Measurements from ENCODE around the gene SRSF5. TPM values are rescaled to one million over a fixed set of nuclear protein-coding genes. Genes with fewer than 3 reads are reported as not detected.
"Not testable (repeated sequence)": the region's sequence is repeated elsewhere in the genome, so short reads cannot be mapped to it uniquely, and the experiment has no call there.

The SRSF5 gene
- polyA plus RNA-seq, 3 donors, result 667 to 833 (median 704) TPM

GRCh38 chr14:69796797-69797500, 30.0 kb downstream of the SRSF5 start, which contains the start of gene SLC10A1:
SLC10A1 (minus strand) TSS chr14:69797241; CDS start chr14:69797155, 86 bp downstream.
- no peak for DNase-seq

DNA sequence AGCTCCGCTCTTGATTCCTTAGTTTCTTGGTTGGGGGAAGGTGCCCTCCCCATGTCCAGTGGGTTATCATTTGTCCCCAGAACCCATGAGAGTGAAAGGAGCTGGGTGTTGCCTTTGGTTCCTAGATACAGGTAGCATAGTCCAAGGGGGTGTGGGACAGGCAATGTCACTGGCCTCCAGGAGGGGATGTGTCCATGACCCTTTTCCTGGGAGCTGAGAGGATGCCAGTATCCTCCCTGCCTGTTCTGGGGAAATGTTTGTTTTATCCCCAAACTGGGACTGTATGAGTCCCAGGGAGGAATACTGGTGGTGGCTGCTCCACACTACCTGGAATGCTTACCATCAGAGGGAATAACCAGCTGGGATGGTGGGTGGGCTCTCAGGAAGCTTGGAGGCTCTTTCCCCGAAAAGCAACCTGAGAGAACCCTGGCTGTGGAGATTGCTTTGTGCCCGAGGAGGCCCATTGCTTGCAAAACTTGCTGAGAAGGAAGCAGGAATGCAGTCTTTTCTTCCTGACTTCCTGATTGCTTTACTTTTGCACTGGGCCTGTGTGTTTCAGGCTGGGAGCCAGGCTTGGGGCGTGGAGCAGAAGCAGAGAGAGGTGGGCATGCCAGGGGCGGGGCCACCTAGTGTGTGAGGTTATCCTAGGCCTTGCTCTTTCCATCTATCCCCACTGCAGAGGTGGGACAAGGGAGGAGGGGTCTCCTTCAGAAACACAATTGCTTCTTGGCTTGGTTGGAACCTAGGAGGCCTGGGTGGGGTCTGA, 30.8 kb downstream of the SRSF5 start:
- DNase-seq, result no peak

DNA sequence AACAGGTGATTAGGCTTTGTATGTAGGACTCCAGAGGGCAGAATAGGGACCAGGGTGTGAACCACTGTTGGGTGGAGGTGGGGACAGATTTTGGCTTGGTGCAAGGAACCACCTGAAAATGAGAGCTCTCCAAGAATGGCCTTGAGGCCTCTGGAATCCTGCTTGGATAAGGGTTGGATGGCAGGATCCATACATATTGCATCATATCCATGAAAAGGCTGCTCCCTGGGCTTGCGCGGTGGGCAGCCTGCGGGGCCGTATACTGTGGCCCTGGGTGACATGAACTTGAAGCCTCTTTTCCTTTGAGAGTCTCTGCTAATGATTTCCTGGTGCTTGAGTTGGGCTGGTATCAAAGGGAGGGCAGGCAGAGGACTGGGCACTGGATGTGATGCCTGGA, 31.4 kb downstream of the SRSF5 start:
- no peak for DNase-seq

- DNase-seq, result no peak
Observed at GRCh38 chr14:69803753-69804152, 36.8 kb downstream of the SRSF5 start.

DNA sequence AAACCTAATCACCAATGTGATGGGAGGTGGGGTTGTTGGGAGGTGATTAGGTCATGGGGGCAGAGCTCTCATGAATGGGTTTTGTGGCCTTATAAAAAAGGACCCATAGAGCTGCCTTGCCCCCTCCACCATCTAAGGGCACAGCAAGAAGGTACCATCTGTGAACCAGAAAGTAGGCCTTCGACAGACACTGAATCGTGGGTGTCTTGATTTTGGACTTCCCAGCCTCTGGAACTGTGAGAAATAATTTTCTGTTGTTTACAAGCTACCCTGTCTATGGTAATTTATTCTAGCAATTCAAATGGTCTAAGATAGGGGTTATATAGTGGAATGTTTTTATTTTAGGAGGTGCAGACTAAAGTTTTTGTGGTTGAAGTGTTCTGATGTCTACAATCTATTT, 38.0 kb downstream of the SRSF5 start:
- no peak for DNase-seq

GRCh38 chr14:69807192-69807591, 40.2 kb downstream of the SRSF5 start:
- no peak for DNase-seq

DNA sequence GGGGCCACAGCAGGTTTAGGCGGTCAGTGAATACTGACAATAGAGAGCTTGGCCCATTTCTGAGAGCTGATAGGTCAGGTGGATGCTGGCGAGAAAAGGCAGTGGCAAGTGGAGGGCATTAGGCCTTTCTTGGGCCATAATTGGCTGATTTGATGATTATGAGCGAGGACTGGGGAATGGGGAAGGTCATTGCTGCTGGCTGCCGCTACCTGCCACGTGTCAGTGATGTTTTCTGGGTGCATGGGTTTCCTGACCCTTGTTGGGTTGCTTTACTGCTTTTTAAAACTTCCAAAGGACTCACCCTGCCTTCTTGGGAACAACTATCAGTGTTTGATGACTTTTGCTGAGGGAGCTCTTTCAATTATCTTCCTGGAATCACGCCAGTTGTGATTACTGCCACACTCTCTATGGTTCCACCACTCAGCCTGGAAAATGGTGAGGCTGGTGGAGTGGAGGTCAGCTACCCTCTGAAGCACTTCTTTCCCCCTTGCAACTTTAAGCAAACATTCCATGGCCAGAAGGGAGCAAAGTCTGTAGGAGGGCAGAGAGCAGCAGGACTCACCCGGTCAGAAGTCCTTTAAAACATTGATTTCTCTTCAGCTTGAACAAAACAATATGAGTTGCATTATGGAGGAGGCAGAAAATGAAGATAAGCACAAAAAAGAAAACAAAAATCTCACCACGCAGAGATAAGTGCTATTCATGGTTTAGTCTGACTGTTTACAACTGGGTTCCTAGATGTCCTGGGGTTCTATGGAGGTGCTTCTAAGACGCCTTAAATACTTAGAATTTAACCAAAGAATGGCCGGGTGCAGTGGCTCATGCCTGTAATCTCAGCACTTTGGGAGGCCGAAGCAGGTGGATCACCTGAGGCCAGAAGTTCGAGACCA, 42.2 kb downstream of the SRSF5 start:
- DNase-seq, result no peak

DNA sequence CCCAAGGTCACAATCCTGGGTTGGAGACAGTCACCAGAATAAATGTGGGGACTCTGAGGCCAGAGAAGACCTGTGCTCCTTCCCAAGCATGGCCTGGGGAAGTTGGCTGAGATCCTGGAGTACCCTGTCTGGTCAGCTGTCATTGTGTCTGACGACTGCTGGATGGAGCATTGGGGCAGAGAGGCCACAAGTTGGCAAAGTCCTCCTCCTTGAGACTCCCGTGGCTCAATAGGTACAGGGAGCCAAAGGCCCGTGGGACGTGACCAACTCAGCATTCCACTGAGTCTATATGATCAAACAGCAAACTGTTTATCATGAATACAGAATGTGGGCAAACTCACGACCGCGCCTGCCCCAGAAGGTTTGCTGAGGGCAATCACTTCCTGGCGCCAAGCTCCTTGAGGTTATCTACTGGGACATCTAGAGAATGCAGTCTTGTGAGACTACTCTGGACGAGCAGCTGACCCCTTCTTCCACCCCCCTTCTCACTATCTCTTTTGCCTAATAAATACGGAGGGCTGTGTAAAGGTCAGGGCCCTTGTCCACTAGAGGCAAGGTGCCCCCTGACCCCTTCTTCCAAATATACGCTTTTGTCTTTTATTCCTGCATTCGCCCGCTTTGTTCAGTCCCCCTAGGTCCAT, 44.4 kb downstream of the SRSF5 start:
- DNase-seq, result no peak

- no peak for DNase-seq
Observed at GRCh38 chr14:69811868-69812252, 44.9 kb downstream of the SRSF5 start.

DNA sequence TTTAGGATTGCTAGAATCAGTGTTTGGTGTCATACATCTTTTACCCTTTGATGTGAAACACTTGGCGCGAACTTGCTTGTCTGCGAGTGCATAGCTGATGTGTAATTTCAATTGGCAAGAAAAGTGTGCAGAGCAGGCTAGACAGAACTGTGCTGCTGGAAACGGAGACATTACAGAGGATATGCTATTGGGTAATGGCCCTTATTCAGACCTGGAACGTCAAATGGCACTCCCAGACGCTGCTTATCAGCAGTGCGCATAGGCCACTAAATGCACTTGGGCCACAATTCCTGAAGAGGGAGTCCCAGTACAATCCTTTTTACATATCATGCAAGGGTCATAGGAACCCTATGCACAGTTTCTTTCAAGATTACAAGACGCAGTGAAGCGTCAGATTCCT, 45.8 kb downstream of the SRSF5 start:
- no peak for DNase-seq

DNA sequence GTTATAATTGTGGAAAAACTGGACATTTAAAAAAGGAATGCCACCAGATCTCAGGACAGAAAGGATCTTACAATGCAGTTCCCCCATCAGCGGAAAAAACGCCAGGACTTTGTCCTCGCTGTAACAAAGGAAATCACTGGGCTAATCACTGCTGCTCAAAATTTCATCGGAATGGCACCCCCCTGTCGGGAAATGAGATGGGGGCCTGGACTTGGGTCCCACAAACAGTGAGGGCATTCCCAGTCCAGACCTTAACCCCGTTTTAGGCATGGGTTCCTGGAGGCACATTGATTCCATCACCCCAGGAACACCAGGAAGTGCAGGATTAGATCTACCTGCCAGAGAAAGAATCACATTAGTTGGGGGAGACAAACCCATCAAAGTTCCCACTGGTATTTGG, 46.4 kb downstream of the SRSF5 start:
- not testable (repeated sequence) for DNase-seq

- no peak for DNase-seq
Observed at GRCh38 chr14:69814397-69814796, 47.5 kb downstream of the SRSF5 start.

GRCh38 chr14:69815556-69815955, 48.6 kb downstream of the SRSF5 start:
- no peak for DNase-seq

- no peak for DNase-seq
Observed at GRCh38 chr14:69816216-69816615, 49.3 kb downstream of the SRSF5 start.

DNA sequence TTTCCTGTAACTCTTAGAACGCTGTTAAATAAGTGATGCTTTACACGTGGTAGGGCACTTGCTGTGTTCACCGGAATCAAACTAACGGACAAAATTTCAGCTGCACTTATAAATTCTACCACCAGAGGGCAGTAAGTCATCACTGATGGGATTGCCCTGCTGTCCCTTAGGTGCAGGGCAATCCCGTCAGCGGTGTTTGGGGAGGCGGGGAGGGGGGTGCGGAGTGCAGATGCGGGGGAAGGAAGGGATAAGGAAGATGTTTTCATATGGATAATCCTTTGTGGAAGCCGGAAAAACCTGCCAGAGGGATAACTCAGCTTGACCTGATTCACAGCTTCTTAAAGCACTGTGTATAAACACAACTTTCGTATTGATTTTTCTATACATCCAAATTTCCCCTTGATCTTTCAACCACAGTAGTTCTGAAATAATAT, 51.8 kb downstream of the SRSF5 start:
- peak; percentile 66 for DNase-seq

GRCh38 chr14:69819607-69820006, 52.7 kb downstream of the SRSF5 start:
- DNase-seq, result no peak

- DNase-seq, result no peak
Observed at GRCh38 chr14:69820991-69821390, 54.0 kb downstream of the SRSF5 start.
